Fibroblast of villous mesenchyme (primary cell): ENCODE data around the gene B3GALT4. TPM values are rescaled to one million over a fixed set of nuclear protein-coding genes. Genes with fewer than 3 reads are reported as not detected.
A peak's percentile ranks its signal among the peaks of the same experiment; 100 is the strongest.

Source experiments
- DNase-seq: peaks from one replicate; pipeline ENCODE4 v3.0.0-alpha.2; 2010; ENCODE audit warnings: low read depth
- H3K4me3 ChIP-seq: 2 replicates; pipeline ENCODE4 v1.5.1; 2011; ENCODE audit warnings: low read depth, mild to moderate bottlenecking, low read length
- CTCF ChIP-seq: IDR thresholded peaks from 2 replicates; pipeline ENCODE4 v1.5.1; 2012; ENCODE audit warnings: low read depth, mild to moderate bottlenecking, low read length; ENCODE audit not compliant: insufficient read depth
- total RNA-seq: library from RNA; depleted of rRNA; stranded (reverse); fragments of >200 nt; gene quantifications from 2 replicates; pipeline ENCODE4 v1.2.3, GENCODE V29; 2012

Gene B3GALT4
- total RNA-seq, 1 donor = 2.6 TPM

- no peak for DNase-seq
- no peak for TF ChIP-seq CTCF
- H3K4me3 ChIP-seq = no peak overlapping the region
These were observed 10.3 kb downstream of the B3GALT4 start for GRCh38 chr6:33286946-33287914.

- peak overlapping the region; percentile 93 for H3K4me3 ChIP-seq
- no peak for TF ChIP-seq CTCF
- DNase-seq = no peak
These were observed 11.4 kb downstream of the B3GALT4 start for GRCh38 chr6:33288141-33288920.

- no peak for TF ChIP-seq CTCF
- H3K4me3 ChIP-seq = peak within 1 kb of the TSS; percentile 93
- DNase-seq = peak; percentile 92
These were observed 12.2 kb downstream of the B3GALT4 start, which contains the start of the genes PFDN6 and WDR46 for GRCh38 chr6:33288921-33289783. TSS of gene PFDN6 (plus strand) at chr6:33289601. CDS start at chr6:33289857, 256 bp downstream. TSS of gene WDR46 (minus strand) at chr6:33289239. CDS start at chr6:33289170, 69 bp downstream.

- no peak for TF ChIP-seq CTCF
- DNase-seq = peak; percentile 14
- H3K4me3 ChIP-seq = peak overlapping the region; percentile 93
These were observed 12.9 kb downstream of the B3GALT4 start for GRCh38 chr6:33289784-33290315.

GRCh38 chr6:33290459-33290858 is 13.5 kb downstream of the B3GALT4 start:
- DNase-seq = no peak
- peak overlapping the region; percentile 93 for H3K4me3 ChIP-seq
- no peak for TF ChIP-seq CTCF

GRCh38 chr6:33292996-33293682 is 16.2 kb downstream of the B3GALT4 start:
- no peak for TF ChIP-seq CTCF
- DNase-seq = no peak

More at GRCh38 chr6:33292996-33293682, 16.2 kb downstream of the B3GALT4 start:
- H3K4me3 ChIP-seq = no peak overlapping the region
